Panc1 (cell line): Measurements from ENCODE around the gene AANAT.

Source experiments
- CTCF ChIP-seq: fragments of 450-650 bp; IDR thresholded peaks from 2 replicates; pipeline ENCODE4 v1.5.1; 2017; ENCODE audit warnings: mild to moderate bottlenecking
- SIN3A ChIP-seq: IDR thresholded peaks from 2 replicates; pipeline ENCODE4 v1.6.1; 2012; ENCODE audit warnings: low read depth, mild to moderate bottlenecking, low read length, moderate library complexity, borderline replicate concordance; ENCODE audit not compliant: insufficient read depth
- TCF7L2 ChIP-seq: IDR thresholded peaks from 2 replicates; pipeline ENCODE4 v1.6.1; 2011; ENCODE audit warnings: mild to moderate bottlenecking, low read depth, low read length, inconsistent platforms
- TF ChIP-seq, protein P1 (sequence below), 2 experiments: IDR thresholded peaks; 2 replicates each; pipeline ENCODE4 v1.6.1; 2011 to 2012; ENCODE audit warnings: low read depth in 2 of 2, control low read depth in 1 of 2, low read length in 1 of 2, mild to moderate bottlenecking in 1 of 2, moderate library complexity in 1 of 2; ENCODE audit not compliant: insufficient read depth in 1 of 2

GRCh38 chr17:76472726-76473125, 5.3 kb downstream of the AANAT start:
- TF ChIP-seq CTCF (no peak), SIN3A (no peak), TCF7L2 (no peak)
- TF ChIP-seq, protein P1, sequence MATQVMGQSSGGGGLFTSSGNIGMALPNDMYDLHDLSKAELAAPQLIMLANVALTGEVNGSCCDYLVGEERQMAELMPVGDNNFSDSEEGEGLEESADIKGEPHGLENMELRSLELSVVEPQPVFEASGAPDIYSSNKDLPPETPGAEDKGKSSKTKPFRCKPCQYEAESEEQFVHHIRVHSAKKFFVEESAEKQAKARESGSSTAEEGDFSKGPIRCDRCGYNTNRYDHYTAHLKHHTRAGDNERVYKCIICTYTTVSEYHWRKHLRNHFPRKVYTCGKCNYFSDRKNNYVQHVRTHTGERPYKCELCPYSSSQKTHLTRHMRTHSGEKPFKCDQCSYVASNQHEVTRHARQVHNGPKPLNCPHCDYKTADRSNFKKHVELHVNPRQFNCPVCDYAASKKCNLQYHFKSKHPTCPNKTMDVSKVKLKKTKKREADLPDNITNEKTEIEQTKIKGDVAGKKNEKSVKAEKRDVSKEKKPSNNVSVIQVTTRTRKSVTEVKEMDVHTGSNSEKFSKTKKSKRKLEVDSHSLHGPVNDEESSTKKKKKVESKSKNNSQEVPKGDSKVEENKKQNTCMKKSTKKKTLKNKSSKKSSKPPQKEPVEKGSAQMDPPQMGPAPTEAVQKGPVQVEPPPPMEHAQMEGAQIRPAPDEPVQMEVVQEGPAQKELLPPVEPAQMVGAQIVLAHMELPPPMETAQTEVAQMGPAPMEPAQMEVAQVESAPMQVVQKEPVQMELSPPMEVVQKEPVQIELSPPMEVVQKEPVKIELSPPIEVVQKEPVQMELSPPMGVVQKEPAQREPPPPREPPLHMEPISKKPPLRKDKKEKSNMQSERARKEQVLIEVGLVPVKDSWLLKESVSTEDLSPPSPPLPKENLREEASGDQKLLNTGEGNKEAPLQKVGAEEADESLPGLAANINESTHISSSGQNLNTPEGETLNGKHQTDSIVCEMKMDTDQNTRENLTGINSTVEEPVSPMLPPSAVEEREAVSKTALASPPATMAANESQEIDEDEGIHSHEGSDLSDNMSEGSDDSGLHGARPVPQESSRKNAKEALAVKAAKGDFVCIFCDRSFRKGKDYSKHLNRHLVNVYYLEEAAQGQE (IDR thresholded peaks at IDR 0.05; ENCODE audit: insufficient read depth in 1 of 2, low read depth in 2 of 2, low read length in 1 of 2), result no peak
